Measurements from ENCODE around the gene GAL.
"Not testable (repeated sequence)": the region's sequence is repeated elsewhere in the genome, so short reads cannot be mapped to it uniquely, and the experiment has no call there.

GAL gene, protein sequence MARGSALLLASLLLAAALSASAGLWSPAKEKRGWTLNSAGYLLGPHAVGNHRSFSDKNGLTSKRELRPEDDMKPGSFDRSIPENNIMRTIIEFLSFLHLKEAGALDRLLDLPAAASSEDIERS

GRCh38 chr11:68684385-68685356, at the start of gene GAL:
TSS of gene GAL (plus strand) at chr11:68684544. CDS start at chr11:68684924, 380 bp downstream.
- 0 out of 2 replicates have a peak, but pooled peaks cover 9% of the 10 kb centered on the region for H3K27me3 ChIP-seq (ENCODE audit: insufficient read depth, low read length)
- H3K27ac ChIP-seq (ENCODE audit: low read depth, low read length, poor library complexity, severe bottlenecking), result no peak within 1 kb of the TSS
- H3K4me1 ChIP-seq (ENCODE audit: insufficient read depth, low read length, severe bottlenecking), result no peaks in the 10 kb centered on the region
- H3K36me3 ChIP-seq (ENCODE audit: insufficient read depth, low read length), result no peaks in the 10 kb centered on the region
- H3K9me3 ChIP-seq (ENCODE audit: low read length), result no peaks in the 10 kb centered on the region
- TF ChIP-seq CTCF (IDR thresholded peaks at IDR 0.05; ENCODE audit: low read length) (no peak), EZH2 (IDR thresholded peaks at IDR 0.05; ENCODE audit: borderline replicate concordance, low read length) (no peak)
- H3K4me2 ChIP-seq (ENCODE audit: low read length), result no peak within 1 kb of the TSS
- no peak within 1 kb of the TSS for H3K4me3 ChIP-seq (ENCODE audit: low read depth, low read length, poor library complexity, severe bottlenecking)
- no peaks in the 10 kb centered on the region for H3K79me2 ChIP-seq (ENCODE audit: insufficient read depth, low read length)
- no peaks in the 10 kb centered on the region for H4K20me1 ChIP-seq (ENCODE audit: insufficient read depth, low read length)
- H3K9me2 ChIP-seq (ENCODE audit: low read depth, low read length), result no peaks in the 10 kb centered on the region
- H3F3A ChIP-seq (ENCODE audit: insufficient read depth, low read length), result no peaks in the 10 kb centered on the region
- H3K9ac ChIP-seq (ENCODE audit: low read length), result no peak within 1 kb of the TSS
- no peak within 1 kb of the TSS for H2AFZ ChIP-seq (ENCODE audit: low read length)

- not testable (repeated sequence) for H3K9me2 ChIP-seq (ENCODE audit: low read depth, low read length); H3K4me1 ChIP-seq (ENCODE audit: insufficient read depth, low read length, severe bottlenecking); H3K4me3 ChIP-seq (ENCODE audit: low read depth, low read length, poor library complexity, severe bottlenecking); H3F3A ChIP-seq (ENCODE audit: insufficient read depth, low read length); H3K9me3 ChIP-seq (ENCODE audit: low read length); H3K27ac ChIP-seq (ENCODE audit: low read depth, low read length, poor library complexity, severe bottlenecking); H4K20me1 ChIP-seq (ENCODE audit: insufficient read depth, low read length); H3K79me2 ChIP-seq (ENCODE audit: insufficient read depth, low read length); H3K4me2 ChIP-seq (ENCODE audit: low read length); H3K27me3 ChIP-seq (ENCODE audit: insufficient read depth, low read length); H3K36me3 ChIP-seq (ENCODE audit: insufficient read depth, low read length); H2AFZ ChIP-seq (ENCODE audit: low read length); H3K9ac ChIP-seq (ENCODE audit: low read length)
These were observed 49.7 kb upstream of the GAL start for GRCh38 chr11:68634606-68635005.

GRCh38 chr11:68635172-68635571, 49.2 kb upstream of the GAL start:
- H3K9me3 ChIP-seq (ENCODE audit: low read length); H3K9me2 ChIP-seq (ENCODE audit: low read depth, low read length); H3K27ac ChIP-seq (ENCODE audit: low read depth, low read length, poor library complexity, severe bottlenecking); H2AFZ ChIP-seq (ENCODE audit: low read length); H3K9ac ChIP-seq (ENCODE audit: low read length); H3K4me2 ChIP-seq (ENCODE audit: low read length); H3K4me1 ChIP-seq (ENCODE audit: insufficient read depth, low read length, severe bottlenecking); H3F3A ChIP-seq (ENCODE audit: insufficient read depth, low read length); H3K36me3 ChIP-seq (ENCODE audit: insufficient read depth, low read length); H3K27me3 ChIP-seq (ENCODE audit: insufficient read depth, low read length); H3K4me3 ChIP-seq (ENCODE audit: low read depth, low read length, poor library complexity, severe bottlenecking); H4K20me1 ChIP-seq (ENCODE audit: insufficient read depth, low read length); H3K79me2 ChIP-seq (ENCODE audit: insufficient read depth, low read length): not testable (repeated sequence)

GRCh38 chr11:68635883-68636282, 48.5 kb upstream of the GAL start:
- not testable (repeated sequence) for H3K9ac ChIP-seq (ENCODE audit: low read length); H3K9me3 ChIP-seq (ENCODE audit: low read length); H2AFZ ChIP-seq (ENCODE audit: low read length); H3K36me3 ChIP-seq (ENCODE audit: insufficient read depth, low read length); H3K4me3 ChIP-seq (ENCODE audit: low read depth, low read length, poor library complexity, severe bottlenecking); H3F3A ChIP-seq (ENCODE audit: insufficient read depth, low read length); H3K27me3 ChIP-seq (ENCODE audit: insufficient read depth, low read length); H3K4me1 ChIP-seq (ENCODE audit: insufficient read depth, low read length, severe bottlenecking); H3K27ac ChIP-seq (ENCODE audit: low read depth, low read length, poor library complexity, severe bottlenecking); H4K20me1 ChIP-seq (ENCODE audit: insufficient read depth, low read length); H3K9me2 ChIP-seq (ENCODE audit: low read depth, low read length); H3K79me2 ChIP-seq (ENCODE audit: insufficient read depth, low read length); H3K4me2 ChIP-seq (ENCODE audit: low read length)

DNA sequence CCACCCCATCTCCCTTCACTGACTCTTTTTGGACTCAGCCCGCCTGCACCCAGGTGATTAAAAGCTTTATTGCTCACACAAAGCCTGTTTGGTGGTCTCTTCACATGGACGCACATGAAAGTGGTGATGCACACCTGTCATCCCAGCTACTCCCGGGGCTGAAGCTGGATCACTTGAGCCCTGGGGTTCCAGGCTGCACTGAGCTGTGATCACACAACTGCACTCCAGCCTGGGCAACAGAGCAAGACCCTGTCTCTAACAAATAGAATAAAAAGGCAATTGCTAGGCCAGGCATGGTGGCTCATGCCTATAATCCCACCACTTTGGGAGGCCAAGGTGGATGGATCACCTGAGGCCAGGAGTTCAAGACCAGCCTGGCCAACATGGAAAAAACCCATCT, 45.0 kb upstream of the GAL start:
- not testable (repeated sequence) for H3F3A ChIP-seq (ENCODE audit: insufficient read depth, low read length)

More for the DNA sequence above, 45.0 kb upstream of the GAL start:
- H3K27me3 ChIP-seq (ENCODE audit: insufficient read depth, low read length); H3K4me2 ChIP-seq (ENCODE audit: low read length); H2AFZ ChIP-seq (ENCODE audit: low read length); H3K9me3 ChIP-seq (ENCODE audit: low read length); H3K4me1 ChIP-seq (ENCODE audit: insufficient read depth, low read length, severe bottlenecking); H3K4me3 ChIP-seq (ENCODE audit: low read depth, low read length, poor library complexity, severe bottlenecking); H4K20me1 ChIP-seq (ENCODE audit: insufficient read depth, low read length); H3K9me2 ChIP-seq (ENCODE audit: low read depth, low read length); H3K27ac ChIP-seq (ENCODE audit: low read depth, low read length, poor library complexity, severe bottlenecking); H3K36me3 ChIP-seq (ENCODE audit: insufficient read depth, low read length); H3K79me2 ChIP-seq (ENCODE audit: insufficient read depth, low read length); H3K9ac ChIP-seq (ENCODE audit: low read length): not testable (repeated sequence)

Data from OCI-LY1 (cell line).